Head of caudate nucleus (tissue), 42 donors: ENCODE measurements around the gene KRT32.

Source experiments
- DNase-seq, 42 donors: peaks; one replicate each; pipeline versions ENCODE4 v3.0.0 to v3.0.0-alpha.2; 2020 to 2021; ENCODE audit warnings: mixed read lengths in 7 of 42
- intact Hi-C: fragments of 100-400 bp; cut with DNase I; formaldehyde crosslinking; loops from one replicate; pipeline ENCODE4 v1.15.0; 2022

KRT32 gene

DNA sequence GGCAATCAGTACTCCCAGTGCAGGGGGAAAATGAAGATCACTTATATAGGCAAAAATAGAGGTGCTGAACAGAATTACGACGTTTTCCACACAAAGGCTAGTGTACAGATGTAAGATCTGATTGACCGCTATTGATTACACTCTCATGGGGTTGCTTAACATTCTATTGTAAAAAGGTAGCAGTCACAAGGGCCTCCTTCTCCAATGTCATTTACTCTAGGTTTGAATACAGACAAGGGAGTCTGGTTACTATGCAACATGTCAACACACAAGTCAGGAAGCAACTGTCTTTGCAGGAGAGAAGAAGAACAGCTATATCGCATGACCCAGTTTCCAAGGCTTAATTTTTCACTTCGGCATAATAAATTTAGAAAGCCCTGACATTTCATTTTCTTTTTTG, 50.7 kb downstream of the KRT32 start:
- DNase-seq: no peak
- intact Hi-C loops: no loop called here

DNA sequence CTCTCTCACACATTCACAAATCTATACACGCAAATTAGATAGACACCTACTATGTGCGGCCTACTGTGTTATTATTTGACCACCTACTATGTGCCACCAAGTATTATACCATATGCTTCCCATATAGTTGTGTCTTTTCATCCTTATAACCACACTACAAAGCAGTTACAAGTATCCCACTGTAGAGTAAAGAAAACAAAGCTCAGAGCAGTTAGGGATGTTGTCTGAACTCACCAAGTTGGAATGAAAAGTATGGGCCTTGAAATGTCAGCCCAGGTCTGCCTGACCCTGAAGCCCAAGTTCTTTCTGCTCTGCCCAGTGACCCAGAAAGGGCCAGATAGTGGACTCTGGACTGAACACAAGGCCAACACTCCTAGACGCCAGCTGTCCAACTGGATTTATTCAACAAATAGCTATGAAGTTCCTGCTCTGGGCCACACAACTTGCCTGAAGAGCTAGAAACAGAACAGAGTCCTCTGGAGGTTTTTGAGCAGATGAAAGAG, 51.3 kb downstream of the KRT32 start:
- intact Hi-C loops: no loop called here
- no peak for DNase-seq

GRCh38 chr17:41415411-41415810, 51.8 kb downstream of the KRT32 start:
- intact Hi-C loops: no loop called here
- no peak for DNase-seq

DNA sequence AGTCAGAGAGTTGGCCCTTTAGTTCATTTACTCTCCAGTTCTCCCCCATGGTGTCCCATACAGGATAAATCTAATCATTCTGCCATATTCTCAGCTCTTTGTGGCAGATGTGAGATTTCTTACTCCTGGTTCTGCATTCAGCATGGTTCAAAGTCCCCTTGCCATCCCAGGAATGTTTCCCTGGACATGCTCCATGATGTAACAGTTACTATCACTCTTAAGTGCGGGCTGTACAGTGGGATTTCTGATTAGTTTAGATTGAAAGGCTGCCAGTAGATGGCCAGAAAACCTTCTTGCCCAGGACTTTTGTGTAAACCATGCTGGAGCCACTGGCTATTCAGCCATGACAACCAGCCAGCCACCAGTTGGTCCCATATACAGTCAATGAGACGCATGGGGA, 53.2 kb downstream of the KRT32 start:
- no peak for DNase-seq
- intact Hi-C loops: no loop called here

DNA sequence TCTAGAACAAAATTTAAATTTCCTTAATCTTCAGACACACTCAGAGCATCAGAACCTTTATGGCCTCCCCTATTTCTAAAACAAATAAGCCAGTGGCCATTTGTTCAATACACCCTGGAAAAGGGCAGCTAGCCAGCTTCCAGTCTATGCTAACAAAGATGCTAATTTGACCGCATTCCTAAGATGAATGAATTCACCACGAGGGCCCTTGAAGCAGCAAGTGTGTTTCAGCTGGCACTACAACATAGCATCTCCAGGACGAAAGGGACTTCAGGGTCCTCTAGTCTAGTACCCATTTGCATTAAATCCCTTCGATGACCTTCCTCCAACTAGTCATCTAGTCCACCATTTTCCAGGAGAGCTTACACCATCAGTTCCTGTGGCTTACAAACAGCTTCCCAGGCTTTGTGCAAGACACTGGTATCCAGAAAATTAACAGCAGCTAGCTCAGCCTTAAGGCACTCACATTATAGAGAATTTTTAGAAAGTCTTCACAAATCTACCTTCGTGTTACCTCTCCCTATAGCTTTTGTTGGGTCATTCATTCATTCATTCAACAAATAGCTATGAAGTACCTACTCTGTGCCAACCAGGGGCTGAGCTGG, 53.7 kb downstream of the KRT32 start:
- DNase-seq: peak in 3 of 42 donors; percentile 4 to 45 (median 39)
- intact Hi-C loops: no loop called here

GRCh38 chr17:41411072-41411840, 55.9 kb downstream of the KRT32 start:
- intact Hi-C loops: no loop called here
- no peak for DNase-seq
